ENCODE data around the gene CLTB.

DNA sequence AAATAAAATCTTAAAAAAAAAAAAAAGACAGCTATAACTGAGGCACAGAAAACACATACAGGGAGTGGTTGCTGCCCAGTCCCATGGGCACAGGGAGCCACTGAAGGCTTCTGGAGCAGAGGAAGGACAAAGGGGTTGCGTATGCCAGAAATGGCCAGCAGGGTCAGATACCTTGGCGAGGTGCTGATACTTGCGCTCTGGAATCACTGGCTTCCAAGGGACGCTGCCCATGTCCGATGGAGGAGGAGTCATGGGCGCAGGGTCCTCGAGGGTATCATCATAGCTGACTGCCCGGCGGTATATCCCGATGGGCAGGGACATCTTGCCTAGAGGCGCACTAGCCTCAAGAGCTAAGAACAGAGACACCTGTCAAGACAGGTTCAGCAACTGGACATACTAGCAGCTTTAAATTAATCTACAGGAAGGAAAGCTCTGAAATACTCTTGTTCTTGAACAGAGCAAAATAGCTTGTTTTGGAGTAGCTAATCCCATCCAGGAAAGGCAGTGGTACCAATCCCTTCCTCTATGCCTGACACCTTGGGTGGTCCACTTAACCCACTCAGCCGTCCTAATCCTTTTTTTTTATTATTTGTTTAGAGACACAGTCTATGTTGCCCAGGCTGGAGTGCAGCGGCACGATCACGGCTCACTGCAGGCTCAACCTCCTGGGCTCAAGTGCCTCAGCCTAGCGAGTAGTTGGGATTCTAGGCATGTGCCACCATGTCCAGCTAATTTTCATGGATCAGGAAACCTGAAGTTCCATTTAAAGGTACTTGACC is 60.8 kb downstream of the CLTB start:
- TF ChIP-seq, protein P1, sequence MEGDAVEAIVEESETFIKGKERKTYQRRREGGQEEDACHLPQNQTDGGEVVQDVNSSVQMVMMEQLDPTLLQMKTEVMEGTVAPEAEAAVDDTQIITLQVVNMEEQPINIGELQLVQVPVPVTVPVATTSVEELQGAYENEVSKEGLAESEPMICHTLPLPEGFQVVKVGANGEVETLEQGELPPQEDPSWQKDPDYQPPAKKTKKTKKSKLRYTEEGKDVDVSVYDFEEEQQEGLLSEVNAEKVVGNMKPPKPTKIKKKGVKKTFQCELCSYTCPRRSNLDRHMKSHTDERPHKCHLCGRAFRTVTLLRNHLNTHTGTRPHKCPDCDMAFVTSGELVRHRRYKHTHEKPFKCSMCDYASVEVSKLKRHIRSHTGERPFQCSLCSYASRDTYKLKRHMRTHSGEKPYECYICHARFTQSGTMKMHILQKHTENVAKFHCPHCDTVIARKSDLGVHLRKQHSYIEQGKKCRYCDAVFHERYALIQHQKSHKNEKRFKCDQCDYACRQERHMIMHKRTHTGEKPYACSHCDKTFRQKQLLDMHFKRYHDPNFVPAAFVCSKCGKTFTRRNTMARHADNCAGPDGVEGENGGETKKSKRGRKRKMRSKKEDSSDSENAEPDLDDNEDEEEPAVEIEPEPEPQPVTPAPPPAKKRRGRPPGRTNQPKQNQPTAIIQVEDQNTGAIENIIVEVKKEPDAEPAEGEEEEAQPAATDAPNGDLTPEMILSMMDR (IDR thresholded peaks at IDR 0.05; ENCODE audit: low read depth, low read length, poor library complexity, severe bottlenecking) = no peak
- TF ChIP-seq EZH2phosphoT487 (IDR thresholded peaks at IDR 0.05; ENCODE audit: borderline replicate concordance, low read length) = no peak
